Fibroblast of skin of abdomen (primary cell): ENCODE results near the gene PTPN2.

Experiments used
- DNase-seq: peaks from one replicate; pipeline ENCODE4 v3.0.0-alpha.2; 2013

PTPN2 gene

GRCh38 chr18:12857991-12858544 is 26.0 kb downstream of the PTPN2 start:
- no peak for DNase-seq

GRCh38 chr18:12857215-12857905 is 26.7 kb downstream of the PTPN2 start:
- DNase-seq: no peak

- no peak for DNase-seq
Measured at GRCh38 chr18:12855916-12856315, 28.1 kb downstream of the PTPN2 start.

- DNase-seq: no peak
Measured at GRCh38 chr18:12852566-12853315, 31.3 kb downstream of the PTPN2 start.

- no peak for DNase-seq
Measured at GRCh38 chr18:12851716-12852115, 32.3 kb downstream of the PTPN2 start.

GRCh38 chr18:12849548-12849947 is 34.5 kb downstream of the PTPN2 start:
- no peak for DNase-seq

- DNase-seq: no peak
Measured at GRCh38 chr18:12848405-12848804, 35.6 kb downstream of the PTPN2 start.

- no peak for DNase-seq
Measured at GRCh38 chr18:12844391-12844790, 39.6 kb downstream of the PTPN2 start.

- DNase-seq: no peak
Measured at GRCh38 chr18:12843420-12844350, 40.4 kb downstream of the PTPN2 start.

GRCh38 chr18:12842459-12843380 is 41.3 kb downstream of the PTPN2 start:
- DNase-seq: no peak

GRCh38 chr18:12841070-12841469 is 43.0 kb downstream of the PTPN2 start:
- no peak for DNase-seq

- no peak for DNase-seq
Measured at GRCh38 chr18:12840382-12840781, 43.7 kb downstream of the PTPN2 start.

GRCh38 chr18:12839526-12840196 is 44.4 kb downstream of the PTPN2 start:
- DNase-seq: peak; percentile 29

- no peak for DNase-seq
Measured at GRCh38 chr18:12839057-12839525, 44.9 kb downstream of the PTPN2 start.

GRCh38 chr18:12838178-12838634 is 45.8 kb downstream of the PTPN2 start:
- DNase-seq: peak; percentile 91

GRCh38 chr18:12837747-12838146 is 46.3 kb downstream of the PTPN2 start:
- peak; percentile 41 for DNase-seq

- no peak for DNase-seq
Measured at GRCh38 chr18:12836551-12836950, 47.5 kb downstream of the PTPN2 start.

GRCh38 chr18:12828116-12829051 is 55.7 kb downstream of the PTPN2 start:
- DNase-seq: no peak

- no peak for DNase-seq
Measured at GRCh38 chr18:12827588-12827987, 56.4 kb downstream of the PTPN2 start.

GRCh38 chr18:12825230-12825629 is 58.8 kb downstream of the PTPN2 start:
- no peak for DNase-seq
